HUES6 (cell line): ENCODE measurements around the gene PNPLA7.
"Not testable (repeated sequence)": the region's sequence is repeated elsewhere in the genome, so short reads cannot be mapped to it uniquely, and the experiment has no call there.

ENCODE experiments used
- H3K27ac ChIP-seq: 2 replicates; pipeline ENCODE4 v1.7.0; 2013; ENCODE audit warnings: low read depth, mild to moderate bottlenecking, low read length, inconsistent platforms
- H3K27me3 ChIP-seq: 2 replicates; pipeline ENCODE4 v1.6.1; 2013; ENCODE audit warnings: low read length; ENCODE audit not compliant: control insufficient read depth, insufficient read depth
- H3K36me3 ChIP-seq: 2 replicates; pipeline ENCODE4 v1.6.1; 2013; ENCODE audit warnings: low read length; ENCODE audit not compliant: control insufficient read depth, insufficient read depth
- H3K4me1 ChIP-seq: 2 replicates; pipeline ENCODE4 v1.6.1; 2013; ENCODE audit warnings: low read length; ENCODE audit not compliant: control insufficient read depth, insufficient read depth
- H3K4me3 ChIP-seq: 2 replicates; pipeline ENCODE4 v1.5.1; 2013; ENCODE audit warnings: low read depth, low read length
- H3K9ac ChIP-seq: one replicate; pipeline ENCODE4 v1.6.1; 2013; ENCODE audit warnings: mild to moderate bottlenecking, low read length
- H3K9me3 ChIP-seq: 2 replicates; pipeline ENCODE4 v1.6.1; 2013; ENCODE audit warnings: low read depth, low read length; ENCODE audit not compliant: control insufficient read depth, insufficient read depth

PNPLA7 gene

GRCh38 chr9:137550231-137550621 lies at the start of gene PNPLA7:
PNPLA7 (minus strand) TSS chr9:137550402; CDS start chr9:137550197, 205 bp downstream.
- Histone ChIP-seq H3K9ac (no peak within 1 kb of the TSS), H3K27me3 (no peaks in the 10 kb centered on the region), H3K4me3 (peak within 1 kb of the TSS; percentile 64), H3K4me1 (peaks cover 5% of the 10 kb centered on the region; the same call in 1 of the 2 replicates), H3K9me3 (peaks cover 10% of the 10 kb centered on the region), H3K27ac (peak within 1 kb of the TSS; percentile 50; the same call in 1 of the 2 replicates), H3K36me3 (peaks cover 12% of the 10 kb centered on the region)

GRCh38 chr9:137598943-137599342 lies 48.7 kb upstream of the PNPLA7 start:
- peaks cover 7% of the 10 kb centered on the region; the same call in 1 of the 2 replicates for H3K4me1 ChIP-seq
- H3K9ac ChIP-seq: no peak overlapping the region
- H3K9me3 ChIP-seq: no peaks in the 10 kb centered on the region
- no peak overlapping the region for H3K4me3 ChIP-seq
- H3K36me3 ChIP-seq: no peaks in the 10 kb centered on the region
- peaks cover 12% of the 10 kb centered on the region for H3K27me3 ChIP-seq
- H3K27ac ChIP-seq: no peak overlapping the region

GRCh38 chr9:137596577-137596976 lies 46.4 kb upstream of the PNPLA7 start:
- H3K4me1 ChIP-seq, H3K36me3 ChIP-seq, H3K9ac ChIP-seq, H3K27ac ChIP-seq, H3K9me3 ChIP-seq, H3K4me3 ChIP-seq, H3K27me3 ChIP-seq: not testable (repeated sequence)

DNA sequence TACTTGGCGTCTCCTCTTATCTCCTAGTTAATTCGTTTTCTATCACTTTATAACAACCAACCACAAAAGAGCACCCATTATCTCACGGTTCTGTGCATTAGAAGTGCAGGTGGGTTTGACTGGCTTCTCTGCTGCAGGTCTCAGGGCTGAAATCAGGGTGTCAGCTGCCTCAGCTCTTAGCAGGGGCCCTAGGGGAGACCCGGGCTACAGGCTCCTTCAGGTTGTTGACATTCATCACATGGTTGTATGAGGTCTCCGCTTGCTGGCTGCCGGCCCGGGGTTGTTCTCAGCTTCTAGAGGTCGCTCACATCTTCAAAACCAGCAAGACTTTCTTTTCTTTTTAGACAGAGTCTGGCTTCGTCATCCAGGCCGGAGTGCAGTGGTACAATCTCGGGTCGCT lies 43.0 kb upstream of the PNPLA7 start:
- H3K27ac ChIP-seq: no peak overlapping the region
- H3K36me3 ChIP-seq: peaks cover 10% of the 10 kb centered on the region
- no peak overlapping the region for H3K4me3 ChIP-seq
- H3K9me3 ChIP-seq: no peaks in the 10 kb centered on the region
- no peak overlapping the region for H3K9ac ChIP-seq
- no peaks in the 10 kb centered on the region for H3K27me3 ChIP-seq
- H3K4me1 ChIP-seq: 0 out of 2 replicates have a peak, but pooled peaks cover 2% of the 10 kb centered on the region

GRCh38 chr9:137592767-137593166 lies 42.6 kb upstream of the PNPLA7 start:
- Histone ChIP-seq H3K4me3 (no peak overlapping the region), H3K9ac (no peak overlapping the region), H3K9me3 (no peaks in the 10 kb centered on the region), H3K27ac (no peak overlapping the region), H3K27me3 (no peaks in the 10 kb centered on the region), H3K36me3 (peaks cover 14% of the 10 kb centered on the region), H3K4me1 (0 out of 2 replicates have a peak, but pooled peaks cover 2% of the 10 kb centered on the region)

DNA sequence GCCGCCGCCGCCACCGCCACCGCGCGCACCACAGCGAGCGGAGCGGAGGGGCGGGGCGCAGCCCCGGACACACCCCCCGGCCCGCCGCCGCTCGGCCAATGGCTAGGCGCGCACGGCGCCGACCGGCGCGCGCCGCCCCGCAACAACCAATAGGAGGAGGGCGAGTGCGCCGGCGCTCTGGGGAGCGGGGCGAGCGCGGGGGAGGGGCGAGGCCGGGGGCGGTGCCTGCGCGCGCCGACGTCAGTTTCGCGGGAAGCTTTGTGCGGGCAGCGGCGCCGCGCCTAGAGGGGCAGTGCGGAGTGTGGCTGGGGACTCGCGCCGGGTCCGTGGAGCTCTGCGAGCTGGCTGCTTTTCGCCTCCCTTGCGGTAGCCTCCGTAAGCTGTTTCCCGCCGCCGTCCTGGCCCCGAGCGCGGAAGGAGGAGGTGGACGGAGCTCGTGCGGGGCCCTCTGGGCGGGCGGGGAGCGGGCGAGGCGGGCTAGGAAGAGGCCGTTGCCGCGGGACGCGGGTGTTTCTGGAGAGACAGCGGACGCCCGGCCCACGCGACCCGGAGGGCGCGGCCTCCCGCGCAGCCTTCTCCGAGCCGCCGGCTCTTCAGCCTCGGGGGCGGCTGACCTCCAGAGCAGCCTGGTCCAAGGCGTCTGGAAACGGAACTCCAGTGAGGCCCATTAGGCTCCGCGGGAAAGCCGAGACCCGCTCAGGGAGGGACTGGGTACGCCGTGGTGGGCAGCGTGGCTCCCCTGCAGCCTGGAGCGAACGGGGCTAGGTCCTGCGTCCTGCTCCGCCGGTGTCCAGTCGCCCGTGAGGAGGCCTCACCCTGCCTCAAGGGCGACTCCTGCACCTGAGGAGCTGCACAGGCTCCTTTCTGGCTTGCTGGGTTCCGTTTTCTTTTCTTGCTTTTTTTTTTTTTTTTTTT lies 40.5 kb upstream of the PNPLA7 start, which contains the start of gene ZMYND19:
Gene ZMYND19, minus strand, starts transcription at position 44 of the 915 bp plus-strand sequence. CDS start 249 bp downstream, outside the sequence.
- H3K9ac ChIP-seq: peak within 1 kb of the TSS; percentile 87
- no peaks in the 10 kb centered on the region for H3K9me3 ChIP-seq
- peak within 1 kb of the TSS; percentile 84 for H3K4me3 ChIP-seq
- H3K36me3 ChIP-seq: peaks cover 34% of the 10 kb centered on the region
- H3K4me1 ChIP-seq: 0 out of 2 replicates have a peak, but pooled peaks cover 2% of the 10 kb centered on the region
- H3K27ac ChIP-seq: no peak within 1 kb of the TSS; the same call in 1 of the 2 replicates
- no peaks in the 10 kb centered on the region for H3K27me3 ChIP-seq

DNA sequence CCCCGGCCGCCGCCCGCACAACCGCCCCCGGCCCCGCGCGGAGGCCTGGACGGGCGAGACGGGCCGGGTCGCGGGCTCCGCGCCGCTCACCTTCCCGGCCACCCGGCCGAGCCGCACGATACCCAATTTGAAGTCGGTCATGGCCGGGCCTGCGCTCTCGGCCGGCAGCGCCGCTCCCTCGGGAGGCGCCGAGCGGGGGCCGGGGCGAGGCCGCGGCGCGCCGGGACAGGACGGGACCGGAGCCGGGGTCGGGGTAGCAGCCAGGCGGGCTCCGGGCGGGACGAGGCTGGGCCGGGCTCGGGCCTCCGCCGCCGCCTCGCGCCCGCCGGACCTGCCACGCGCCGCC lies 39.9 kb upstream of the PNPLA7 start:
- Histone ChIP-seq H3K4me1 (0 out of 2 replicates have a peak, but pooled peaks cover 2% of the 10 kb centered on the region), H3K9me3 (no peaks in the 10 kb centered on the region), H3K27ac (no peak overlapping the region), H3K4me3 (peak overlapping the region; percentile 84), H3K36me3 (peaks cover 39% of the 10 kb centered on the region), H3K9ac (peak overlapping the region; percentile 87), H3K27me3 (no peaks in the 10 kb centered on the region)

DNA sequence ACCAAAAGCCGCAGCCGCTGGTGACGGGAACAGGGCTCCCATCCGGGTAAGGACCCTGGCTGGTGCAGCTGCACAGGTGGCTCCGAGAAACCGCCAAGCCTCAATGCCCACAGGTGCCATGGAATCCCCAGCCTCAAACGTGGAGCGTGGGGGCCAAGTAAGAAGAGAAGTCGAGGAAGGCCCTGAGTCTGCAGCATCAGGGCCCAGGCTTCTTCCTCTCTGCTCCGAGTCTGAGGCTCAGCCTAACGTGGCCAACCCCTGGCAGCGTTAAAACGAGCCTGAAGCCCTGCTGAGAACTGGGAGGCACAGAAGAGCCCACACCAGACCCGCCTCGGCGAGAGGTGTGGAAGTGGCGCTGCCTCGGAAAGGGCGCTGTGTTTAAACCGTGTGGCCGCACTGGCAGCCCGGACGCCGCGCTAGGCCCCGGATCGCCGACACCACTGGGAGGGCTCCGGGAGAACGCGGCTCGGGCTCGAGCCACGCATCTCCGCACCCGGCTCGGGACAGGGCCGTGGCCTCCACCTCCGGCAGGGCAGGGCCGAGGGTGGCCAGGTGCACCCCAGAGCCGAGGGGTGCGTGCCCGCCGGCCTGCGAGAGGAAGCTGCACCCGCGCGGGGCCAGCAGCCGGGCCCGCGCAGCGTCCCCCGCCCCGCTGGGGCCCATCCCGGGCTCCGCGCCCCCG lies 39.4 kb upstream of the PNPLA7 start:
- H3K9ac ChIP-seq: peak overlapping the region; percentile 87
- peak overlapping the region; percentile 84 for H3K4me3 ChIP-seq
- H3K27ac ChIP-seq: no peak overlapping the region
- H3K36me3 ChIP-seq: peaks cover 42% of the 10 kb centered on the region
- H3K4me1 ChIP-seq: 0 out of 2 replicates have a peak, but pooled peaks cover 2% of the 10 kb centered on the region
- no peaks in the 10 kb centered on the region for H3K27me3 ChIP-seq
- no peaks in the 10 kb centered on the region for H3K9me3 ChIP-seq

- Histone ChIP-seq H3K27ac (no peak overlapping the region), H3K9ac (peak overlapping the region; percentile 87), H3K9me3 (no peaks in the 10 kb centered on the region), H3K4me3 (peak overlapping the region; percentile 84), H3K4me1 (0 out of 2 replicates have a peak, but pooled peaks cover 2% of the 10 kb centered on the region), H3K36me3 (peaks cover 49% of the 10 kb centered on the region), H3K27me3 (no peaks in the 10 kb centered on the region)
These were observed 38.7 kb upstream of the PNPLA7 start for GRCh38 chr9:137588891-137589290.

- H3K27me3 ChIP-seq: no peaks in the 10 kb centered on the region
- no peak overlapping the region for H3K27ac ChIP-seq
- H3K4me1 ChIP-seq: 0 out of 2 replicates have a peak, but pooled peaks cover 2% of the 10 kb centered on the region
- H3K4me3 ChIP-seq: no peak overlapping the region
- H3K9me3 ChIP-seq: no peaks in the 10 kb centered on the region
- H3K9ac ChIP-seq: no peak overlapping the region
- peaks cover 55% of the 10 kb centered on the region for H3K36me3 ChIP-seq
These were observed 38.1 kb upstream of the PNPLA7 start for GRCh38 chr9:137588311-137588710.

DNA sequence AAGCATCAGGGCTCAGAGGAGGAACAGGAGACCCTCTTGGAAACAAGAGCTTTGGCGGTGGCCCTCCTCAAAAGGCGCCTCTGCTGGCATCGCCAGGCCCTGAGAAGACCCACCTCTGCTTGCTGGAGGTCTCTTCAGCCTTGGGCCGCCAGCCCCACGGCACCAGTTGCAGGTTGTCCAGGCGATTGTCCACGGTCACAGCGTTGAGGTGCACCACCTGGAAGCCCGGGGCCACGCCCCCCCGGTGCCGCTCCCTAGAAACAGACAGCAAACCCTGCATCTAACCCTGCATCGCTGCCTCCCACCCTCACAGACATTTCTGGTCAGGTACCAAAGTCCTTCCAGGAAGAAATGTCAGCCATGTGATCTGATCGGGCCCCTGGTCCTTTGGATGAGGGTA lies 36.7 kb upstream of the PNPLA7 start:
- no peak overlapping the region for H3K4me3 ChIP-seq
- no peak overlapping the region for H3K27ac ChIP-seq
- H3K36me3 ChIP-seq: peaks cover 69% of the 10 kb centered on the region
- H3K9me3 ChIP-seq: no peaks in the 10 kb centered on the region
- no peak overlapping the region for H3K9ac ChIP-seq
- H3K27me3 ChIP-seq: no peaks in the 10 kb centered on the region
- 0 out of 2 replicates have a peak, but pooled peaks cover 2% of the 10 kb centered on the region for H3K4me1 ChIP-seq
